ENCODE measurements around the gene CST8.

The CST8 gene

GRCh38 chr20:23534801-23535593, 44.1 kb downstream of the CST8 start:
- no peak for TF ChIP-seq CTCF (IDR thresholded peaks at IDR 0.05; ENCODE audit: borderline replicate concordance, insufficient read depth, low read depth, low read length)
- no peak overlapping the region for H3K4me3 ChIP-seq (ENCODE audit: low read depth, low read length)

- no peak for TF ChIP-seq CTCF (IDR thresholded peaks at IDR 0.05; ENCODE audit: borderline replicate concordance, insufficient read depth, low read depth, low read length)
- no peak overlapping the region for H3K4me3 ChIP-seq (ENCODE audit: low read depth, low read length)
These were observed 45.5 kb downstream of the CST8 start for GRCh38 chr20:23536328-23536974.

GRCh38 chr20:23537030-23537429, 46.1 kb downstream of the CST8 start:
- no peak overlapping the region for H3K4me3 ChIP-seq (ENCODE audit: low read depth, low read length)
- TF ChIP-seq CTCF (IDR thresholded peaks at IDR 0.05; ENCODE audit: borderline replicate concordance, insufficient read depth, low read depth, low read length) = no peak

GRCh38 chr20:23540624-23541023, 49.7 kb downstream of the CST8 start:
- no peak for TF ChIP-seq CTCF (IDR thresholded peaks at IDR 0.05; ENCODE audit: borderline replicate concordance, insufficient read depth, low read depth, low read length)
- no peak overlapping the region for H3K4me3 ChIP-seq (ENCODE audit: low read depth, low read length)

- TF ChIP-seq CTCF (IDR thresholded peaks at IDR 0.05; ENCODE audit: borderline replicate concordance, insufficient read depth, low read depth, low read length) = no peak
- no peak overlapping the region for H3K4me3 ChIP-seq (ENCODE audit: low read depth, low read length)
These were observed 50.4 kb downstream of the CST8 start for GRCh38 chr20:23541330-23541729.

GRCh38 chr20:23541776-23542175, 50.9 kb downstream of the CST8 start:
- no peak overlapping the region for H3K4me3 ChIP-seq (ENCODE audit: low read depth, low read length)
- TF ChIP-seq CTCF (IDR thresholded peaks at IDR 0.05; ENCODE audit: borderline replicate concordance, insufficient read depth, low read depth, low read length) = no peak

- TF ChIP-seq CTCF (IDR thresholded peaks at IDR 0.05; ENCODE audit: borderline replicate concordance, insufficient read depth, low read depth, low read length) = no peak
- H3K4me3 ChIP-seq (ENCODE audit: low read depth, low read length) = no peak overlapping the region
These were observed 51.9 kb downstream of the CST8 start for GRCh38 chr20:23542801-23543200.

Measured in GM12875 (cell line).